ENCODE data around the gene BST1. TPM values are rescaled to one million over a fixed set of nuclear protein-coding genes. Genes with fewer than 3 reads are reported as not detected.

The BST1 gene
- total RNA-seq, 3 donors from 2014 or later (not counting 1 experiment from before 2014, with no cell fraction given) = 1.8 to 6.4 (median 2.2) TPM

DNA sequence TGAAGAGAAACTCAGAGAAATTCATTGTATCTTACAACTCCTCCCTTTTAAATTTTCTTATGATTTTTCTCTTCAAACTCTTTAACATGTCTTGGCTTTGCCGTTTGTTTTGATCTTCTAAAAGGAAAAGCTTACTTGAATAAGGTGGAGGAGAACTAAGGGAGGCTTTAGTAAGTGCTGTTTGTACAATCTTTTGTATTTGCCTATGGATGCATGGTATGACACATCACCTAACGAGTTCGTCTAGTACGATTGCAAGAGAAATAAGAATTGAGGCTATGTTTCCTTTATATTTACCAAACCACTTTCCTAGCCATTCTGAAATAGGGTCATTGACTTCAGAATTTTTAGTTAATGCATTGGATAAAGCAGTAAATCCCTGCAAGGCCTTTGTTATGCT lies 8.4 kb upstream of the BST1 start:
- Mint-ChIP-seq H3K27me3 (ENCODE audit: low read depth in 2 of 2) (peaks cover 7 to 14% of the 10 kb centered on the region in 2 donors), H3K27ac (no peak overlapping the region), H3K4me1 (peaks cover 0 to 4% of the 10 kb centered on the region in 2 donors), H3K9me3 (no peaks in the 10 kb centered on the region), H3K36me3 (no peaks in the 10 kb centered on the region), H3K4me3 (no peak overlapping the region)
- 86% methylated on average over 1 of the region's 4 CpGs for WGBS (ENCODE audit: insufficient coverage)
- DNase-seq (no peak), ATAC-seq (no peak)
- H3K4me1 ChIP-seq (ENCODE audit: control insufficient read depth, insufficient read depth, low read length) = no peaks in the 10 kb centered on the region
- TF ChIP-seq, protein P1, sequence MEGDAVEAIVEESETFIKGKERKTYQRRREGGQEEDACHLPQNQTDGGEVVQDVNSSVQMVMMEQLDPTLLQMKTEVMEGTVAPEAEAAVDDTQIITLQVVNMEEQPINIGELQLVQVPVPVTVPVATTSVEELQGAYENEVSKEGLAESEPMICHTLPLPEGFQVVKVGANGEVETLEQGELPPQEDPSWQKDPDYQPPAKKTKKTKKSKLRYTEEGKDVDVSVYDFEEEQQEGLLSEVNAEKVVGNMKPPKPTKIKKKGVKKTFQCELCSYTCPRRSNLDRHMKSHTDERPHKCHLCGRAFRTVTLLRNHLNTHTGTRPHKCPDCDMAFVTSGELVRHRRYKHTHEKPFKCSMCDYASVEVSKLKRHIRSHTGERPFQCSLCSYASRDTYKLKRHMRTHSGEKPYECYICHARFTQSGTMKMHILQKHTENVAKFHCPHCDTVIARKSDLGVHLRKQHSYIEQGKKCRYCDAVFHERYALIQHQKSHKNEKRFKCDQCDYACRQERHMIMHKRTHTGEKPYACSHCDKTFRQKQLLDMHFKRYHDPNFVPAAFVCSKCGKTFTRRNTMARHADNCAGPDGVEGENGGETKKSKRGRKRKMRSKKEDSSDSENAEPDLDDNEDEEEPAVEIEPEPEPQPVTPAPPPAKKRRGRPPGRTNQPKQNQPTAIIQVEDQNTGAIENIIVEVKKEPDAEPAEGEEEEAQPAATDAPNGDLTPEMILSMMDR (IDR thresholded peaks at IDR 0.05) = no peak
- intact Hi-C loops (cut with micrococcal nuclease) = no loop called here
- H3K27ac ChIP-seq (ENCODE audit: low read length) = no peak overlapping the region
- no peaks in the 10 kb centered on the region for H3K27me3 ChIP-seq (ENCODE audit: control insufficient read depth, insufficient read depth, low read length)
- peaks cover under 1% of the 10 kb centered on the region for H3K36me3 ChIP-seq (ENCODE audit: control insufficient read depth, insufficient read depth, low read length)
- no peak overlapping the region for H3K4me3 ChIP-seq (ENCODE audit: low read length)
- no peaks in the 10 kb centered on the region for H3K9me3 ChIP-seq (ENCODE audit: control insufficient read depth, insufficient read depth, low read length)

DNA sequence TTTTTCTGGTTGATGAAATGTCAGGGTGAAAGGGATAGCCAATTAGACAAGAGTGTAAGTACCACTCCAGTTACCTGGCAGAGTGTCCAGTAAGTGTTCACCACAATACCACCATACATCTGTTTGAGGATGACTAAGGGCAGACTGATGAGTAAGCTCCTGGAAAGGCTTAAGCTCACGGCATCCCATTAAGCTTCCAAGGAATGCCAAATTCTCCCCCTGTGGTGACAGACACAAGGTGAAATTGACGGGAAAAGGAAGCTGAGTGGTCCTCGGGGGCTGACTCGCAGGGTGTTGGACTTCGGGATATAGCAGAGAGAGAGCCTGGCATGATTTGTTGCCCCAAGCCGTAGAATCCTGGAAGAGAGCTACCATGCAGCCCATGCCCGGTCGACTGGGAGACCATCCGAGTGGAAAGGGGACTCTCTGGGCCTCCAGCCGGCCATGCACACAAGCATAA lies 7.6 kb upstream of the BST1 start:
- Mint-ChIP-seq H3K27me3 (ENCODE audit: low read depth in 2 of 2) (peaks cover 10 to 23% of the 10 kb centered on the region in 2 donors), H3K27ac (no peak overlapping the region), H3K4me1 (peaks cover 0 to 4% of the 10 kb centered on the region in 2 donors), H3K4me3 (no peak overlapping the region), H3K9me3 (no peaks in the 10 kb centered on the region), H3K36me3 (no peaks in the 10 kb centered on the region)
- no peak for ATAC-seq
- Histone ChIP-seq H3K9me3 (ENCODE audit: control insufficient read depth, insufficient read depth, low read length) (no peaks in the 10 kb centered on the region), H3K27ac (ENCODE audit: low read length) (no peak overlapping the region), H3K36me3 (ENCODE audit: control insufficient read depth, insufficient read depth, low read length) (no peaks in the 10 kb centered on the region), H3K4me3 (ENCODE audit: low read length) (no peak overlapping the region), H3K27me3 (ENCODE audit: control insufficient read depth, insufficient read depth, low read length) (no peaks in the 10 kb centered on the region), H3K4me1 (ENCODE audit: control insufficient read depth, insufficient read depth, low read length) (no peaks in the 10 kb centered on the region)
- DNase-seq = no peak
- intact Hi-C loops (cut with micrococcal nuclease) = no loop called here
- TF ChIP-seq, protein P1 (IDR thresholded peaks at IDR 0.05) = no peak
- 96% methylated on average over 10 of the region's 10 CpGs for WGBS (ENCODE audit: insufficient coverage)

DNA sequence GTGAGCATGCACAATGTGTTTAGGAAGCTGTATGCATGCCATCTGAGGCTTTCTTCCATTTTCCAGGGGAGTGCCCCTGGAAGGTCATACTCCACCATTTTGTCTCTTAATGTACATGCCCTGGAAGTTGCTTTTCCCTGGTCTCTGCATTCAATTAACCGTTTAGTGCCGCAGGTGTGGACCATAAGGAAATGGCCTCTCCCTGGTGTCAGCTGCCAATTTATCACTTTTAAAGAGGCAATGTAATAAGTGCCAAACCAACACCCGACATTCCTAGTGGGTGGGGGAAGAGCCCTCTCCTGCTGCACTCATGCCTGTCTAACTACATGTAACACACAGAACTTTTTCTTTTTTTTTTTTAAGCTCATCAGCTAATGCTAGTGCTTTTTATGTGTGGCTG lies 7.1 kb upstream of the BST1 start:
- no peak overlapping the region for H3K4me3 Mint-ChIP-seq
- DNase-seq (no peak), ATAC-seq (no peak)
- TF ChIP-seq, protein P1 (IDR thresholded peaks at IDR 0.05) = no peak
- 94% methylated on average over 2 of the region's 3 CpGs for WGBS (ENCODE audit: insufficient coverage)
- intact Hi-C loops (cut with micrococcal nuclease) = no loop called here
- peaks cover 10 to 24% of the 10 kb centered on the region in 2 donors for H3K27me3 Mint-ChIP-seq (ENCODE audit: low read depth in 2 of 2)
- Histone ChIP-seq H3K27me3 (ENCODE audit: control insufficient read depth, insufficient read depth, low read length) (no peaks in the 10 kb centered on the region), H3K4me3 (ENCODE audit: low read length) (no peak overlapping the region), H3K27ac (ENCODE audit: low read length) (no peak overlapping the region), H3K9me3 (ENCODE audit: control insufficient read depth, insufficient read depth, low read length) (no peaks in the 10 kb centered on the region), H3K36me3 (ENCODE audit: control insufficient read depth, insufficient read depth, low read length) (no peaks in the 10 kb centered on the region), H3K4me1 (ENCODE audit: control insufficient read depth, insufficient read depth, low read length) (no peaks in the 10 kb centered on the region)
- no peak overlapping the region for H3K27ac Mint-ChIP-seq
- peaks cover 0 to 4% of the 10 kb centered on the region in 2 donors for H3K4me1 Mint-ChIP-seq
- no peaks in the 10 kb centered on the region for H3K36me3 Mint-ChIP-seq
- H3K9me3 Mint-ChIP-seq = no peaks in the 10 kb centered on the region

- H3K4me1 ChIP-seq (ENCODE audit: control insufficient read depth, insufficient read depth, low read length) = no peaks in the 10 kb centered on the region
- intact Hi-C loops (cut with micrococcal nuclease) = no loop called here
These were observed 6.0 kb upstream of the BST1 start for GRCh38 chr4:15696866-15697265.

More at GRCh38 chr4:15696866-15697265, 6.0 kb upstream of the BST1 start:
- 100% methylated on average over 1 of the region's 1 CpG for WGBS (ENCODE audit: insufficient coverage)
- Histone ChIP-seq H3K27me3 (ENCODE audit: control insufficient read depth, insufficient read depth, low read length) (no peaks in the 10 kb centered on the region), H3K36me3 (ENCODE audit: control insufficient read depth, insufficient read depth, low read length) (no peaks in the 10 kb centered on the region), H3K4me3 (ENCODE audit: low read length) (no peak overlapping the region), H3K27ac (ENCODE audit: low read length) (no peak overlapping the region), H3K9me3 (ENCODE audit: control insufficient read depth, insufficient read depth, low read length) (no peaks in the 10 kb centered on the region)
- Mint-ChIP-seq H3K27me3 (ENCODE audit: low read depth in 2 of 2) (peaks cover 10 to 24% of the 10 kb centered on the region in 2 donors), H3K4me3 (no peak overlapping the region), H3K27ac (no peak overlapping the region), H3K4me1 (peaks cover 0 to 4% of the 10 kb centered on the region in 2 donors), H3K36me3 (no peaks in the 10 kb centered on the region), H3K9me3 (no peaks in the 10 kb centered on the region)
- no peak for DNase-seq
- TF ChIP-seq, protein P1 (IDR thresholded peaks at IDR 0.05) = no peak
- peak in 1 of 3 donors; percentile 56 for ATAC-seq
